ENCODE measurements around the gene TMEM121B. TPM values are rescaled to one million over a fixed set of nuclear protein-coding genes. Genes with fewer than 3 reads are reported as not detected.

The TMEM121B gene
- total RNA-seq, 4 donors from 2014 or later, result 0.26 to 0.49 (median 0.35) TPM; not detected in 1

GRCh38 chr22:17159504-17159951 is 38.4 kb upstream of the TMEM121B start:
- intact Hi-C loops (cut with DNase I; ENCODE audit: low total_unique reads), result loop anchor here (10.0 kb wide), 1 partner anchor 75 kb away; the partner anchor contains the start of gene IL17RA

GRCh38 chr22:17158568-17159503 is 37.7 kb upstream of the TMEM121B start, which contains the start of gene HDHD5:
Gene HDHD5, minus strand, starts transcription at chr22:17159277. Its CDS starts 26 bp downstream, at chr22:17159251.
- TF ChIP-seq POLR2A (IDR thresholded peaks at IDR 0.05) (peak in 1 of 2 donors; percentile 50), CTCF (IDR thresholded peaks at IDR 0.05) (peak in 1 of 4 experiments; percentile 9)
- Histone ChIP-seq H3K27ac (peak within 1 kb of the TSS; percentile 72 to 89), H3K27me3 (no peaks in the 10 kb centered on the region)

More at GRCh38 chr22:17159504-17159951, 38.4 kb upstream of the TMEM121B start:
- H3K4me1 ChIP-seq, result no peaks in the 10 kb centered on the region
- H3K36me3 ChIP-seq, result no peaks in the 10 kb centered on the region
- H3K27me3 ChIP-seq, result no peaks in the 10 kb centered on the region
- peak overlapping the region; percentile 72 to 89 for H3K27ac ChIP-seq
- peak overlapping the region; percentile 46 to 83 for H3K4me3 ChIP-seq
- TF ChIP-seq CTCF (IDR thresholded peaks at IDR 0.05), result no peak
- TF ChIP-seq POLR2A (IDR thresholded peaks at IDR 0.05), result no peak
- no peaks in the 10 kb centered on the region for H3K9me3 ChIP-seq
- peak in 1 of 2 donors; percentile 45 for DNase-seq

GRCh38 chr22:17158176-17158567 is 37.0 kb upstream of the TMEM121B start:
- intact Hi-C loops (cut with DNase I; ENCODE audit: low total_unique reads), result loop anchor here (10.0 kb wide), 1 partner anchor 73 kb away; the partner anchor contains the start of gene IL17RA
- Histone ChIP-seq H3K4me1 (no peaks in the 10 kb centered on the region), H3K36me3 (no peaks in the 10 kb centered on the region), H3K27me3 (no peaks in the 10 kb centered on the region), H3K27ac (peak overlapping the region; percentile 72 to 89), H3K4me3 (peak overlapping the region; percentile 46 to 83), H3K9me3 (no peaks in the 10 kb centered on the region)
- no peak for DNase-seq
- TF ChIP-seq CTCF (IDR thresholded peaks at IDR 0.05) (no peak), POLR2A (IDR thresholded peaks at IDR 0.05) (no peak)

More at GRCh38 chr22:17158568-17159503, 37.7 kb upstream of the TMEM121B start, which contains the start of gene HDHD5:
- no peaks in the 10 kb centered on the region for H3K36me3 ChIP-seq
- H3K4me1 ChIP-seq, result no peaks in the 10 kb centered on the region
- intact Hi-C loops (cut with DNase I; ENCODE audit: low total_unique reads), result loop anchor here (10.0 kb wide), 1 partner anchor 74 kb away; the partner anchor contains the start of gene IL17RA
- H3K9me3 ChIP-seq, result no peaks in the 10 kb centered on the region
- DNase-seq, result peak; percentile 84 to 88
- peak within 1 kb of the TSS; percentile 46 to 83 for H3K4me3 ChIP-seq

- no peaks in the 10 kb centered on the region for H3K4me1 ChIP-seq
- H3K27me3 ChIP-seq, result no peaks in the 10 kb centered on the region
- intact Hi-C loops (cut with DNase I; ENCODE audit: low total_unique reads), result loop anchor here (10.0 kb wide), 1 partner anchor 73 kb away; the partner anchor contains the start of gene IL17RA
- TF ChIP-seq POLR2A (IDR thresholded peaks at IDR 0.05), result no peak
- TF ChIP-seq CTCF (IDR thresholded peaks at IDR 0.05), result no peak
- peak overlapping the region in 1 of 2 donors; percentile 83 for H3K4me3 ChIP-seq
- DNase-seq, result no peak
- peak overlapping the region in 1 of 2 donors; percentile 89 for H3K27ac ChIP-seq
- no peaks in the 10 kb centered on the region for H3K36me3 ChIP-seq
- no peaks in the 10 kb centered on the region for H3K9me3 ChIP-seq
Measured at GRCh38 chr22:17157714-17158113, 36.6 kb upstream of the TMEM121B start.

Data from uterus (tissue), 4 donors.